Measurements from ENCODE around the gene USP5.
A peak's percentile ranks its signal among the peaks of the same experiment; 100 is the strongest.

USP5 gene, protein sequence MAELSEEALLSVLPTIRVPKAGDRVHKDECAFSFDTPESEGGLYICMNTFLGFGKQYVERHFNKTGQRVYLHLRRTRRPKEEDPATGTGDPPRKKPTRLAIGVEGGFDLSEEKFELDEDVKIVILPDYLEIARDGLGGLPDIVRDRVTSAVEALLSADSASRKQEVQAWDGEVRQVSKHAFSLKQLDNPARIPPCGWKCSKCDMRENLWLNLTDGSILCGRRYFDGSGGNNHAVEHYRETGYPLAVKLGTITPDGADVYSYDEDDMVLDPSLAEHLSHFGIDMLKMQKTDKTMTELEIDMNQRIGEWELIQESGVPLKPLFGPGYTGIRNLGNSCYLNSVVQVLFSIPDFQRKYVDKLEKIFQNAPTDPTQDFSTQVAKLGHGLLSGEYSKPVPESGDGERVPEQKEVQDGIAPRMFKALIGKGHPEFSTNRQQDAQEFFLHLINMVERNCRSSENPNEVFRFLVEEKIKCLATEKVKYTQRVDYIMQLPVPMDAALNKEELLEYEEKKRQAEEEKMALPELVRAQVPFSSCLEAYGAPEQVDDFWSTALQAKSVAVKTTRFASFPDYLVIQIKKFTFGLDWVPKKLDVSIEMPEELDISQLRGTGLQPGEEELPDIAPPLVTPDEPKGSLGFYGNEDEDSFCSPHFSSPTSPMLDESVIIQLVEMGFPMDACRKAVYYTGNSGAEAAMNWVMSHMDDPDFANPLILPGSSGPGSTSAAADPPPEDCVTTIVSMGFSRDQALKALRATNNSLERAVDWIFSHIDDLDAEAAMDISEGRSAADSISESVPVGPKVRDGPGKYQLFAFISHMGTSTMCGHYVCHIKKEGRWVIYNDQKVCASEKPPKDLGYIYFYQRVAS

DNA sequence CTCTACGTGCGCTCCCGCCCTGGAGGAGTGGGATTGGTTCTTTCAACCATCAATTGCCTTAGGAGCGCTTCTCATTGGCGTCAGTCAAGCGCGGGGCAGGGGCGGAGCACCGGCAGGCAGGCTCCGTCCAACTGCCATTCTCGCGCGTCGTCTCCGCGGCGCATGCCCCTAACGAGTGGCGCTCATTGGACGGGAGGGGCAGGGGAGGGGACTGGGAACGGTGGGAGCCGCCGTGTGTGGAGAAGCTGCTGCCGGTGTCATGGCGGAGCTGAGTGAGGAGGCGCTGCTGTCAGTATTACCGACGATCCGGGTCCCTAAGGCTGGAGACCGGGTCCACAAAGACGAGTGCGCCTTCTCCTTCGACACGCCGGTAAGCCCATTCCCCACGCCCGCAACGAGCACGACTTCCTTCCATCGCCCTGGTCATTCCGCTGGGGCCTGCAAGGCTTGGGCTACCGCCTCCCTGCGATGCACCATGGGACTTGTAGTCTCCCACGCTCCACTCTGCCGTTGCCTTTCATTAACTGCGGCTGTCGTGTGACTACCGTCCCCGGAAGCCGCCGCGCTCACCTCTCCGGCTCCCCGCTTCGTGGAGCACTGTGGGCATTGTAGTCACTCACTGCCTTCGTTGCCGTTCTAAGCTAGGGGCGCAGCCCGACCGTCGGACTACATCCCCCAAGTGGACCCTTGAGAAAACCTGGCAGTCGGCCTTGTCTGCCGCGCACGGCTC lies at the start of gene USP5:
Gene USP5, plus strand, starts transcription at position 230 of the 730 bp plus-strand sequence. Its CDS starts 30 bp downstream, at position 260.
- peak; percentile 92 to 95 for DNase-seq (ENCODE audit: low read depth in 2 of 2)

GRCh38 chr12:6807170-6807569 lies 44.8 kb upstream of the USP5 start:
- no peak for DNase-seq (ENCODE audit: low read depth in 2 of 2)

DNA sequence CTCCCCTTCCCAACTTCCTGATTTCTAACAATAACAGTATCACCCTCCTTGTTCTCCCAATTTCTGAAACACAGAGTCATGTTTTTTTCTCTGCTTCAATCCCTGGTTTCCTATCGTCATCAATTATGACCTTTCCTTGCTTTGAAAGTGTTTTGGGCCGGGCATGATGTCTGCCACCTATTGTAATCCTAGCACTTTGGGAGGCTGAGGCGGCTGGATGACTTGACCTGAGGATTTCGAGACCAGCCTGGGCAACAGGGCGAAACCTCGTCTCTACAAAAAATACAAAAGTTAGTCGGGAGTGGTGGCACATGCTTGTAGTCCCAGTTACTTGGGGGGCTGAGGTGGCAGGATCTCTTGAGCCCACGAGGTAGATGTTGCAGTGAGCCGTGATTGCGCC lies 42.9 kb upstream of the USP5 start:
- no peak for DNase-seq (ENCODE audit: low read depth in 2 of 2)

DNA sequence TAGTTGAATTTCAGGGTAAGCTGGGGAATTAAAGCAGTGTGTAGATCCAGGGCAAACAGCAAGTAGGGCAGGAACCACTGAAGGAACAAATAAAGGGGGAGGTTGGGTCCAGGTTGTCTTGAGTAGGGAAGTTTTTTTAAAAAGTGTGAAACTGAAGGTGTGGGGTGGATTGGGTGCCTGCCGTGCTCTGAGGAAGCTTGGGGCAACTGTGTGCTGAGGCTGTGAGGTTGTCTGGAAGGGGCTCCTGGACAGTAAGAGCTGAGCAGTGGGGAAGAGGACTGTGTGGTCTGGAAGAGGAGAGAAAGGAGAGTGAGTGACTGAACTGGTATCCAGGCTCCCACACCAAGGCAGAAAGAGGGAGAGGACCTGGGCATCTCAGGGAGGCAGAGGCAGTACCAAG lies 41.2 kb upstream of the USP5 start:
- DNase-seq (ENCODE audit: low read depth in 2 of 2): no peak

DNA sequence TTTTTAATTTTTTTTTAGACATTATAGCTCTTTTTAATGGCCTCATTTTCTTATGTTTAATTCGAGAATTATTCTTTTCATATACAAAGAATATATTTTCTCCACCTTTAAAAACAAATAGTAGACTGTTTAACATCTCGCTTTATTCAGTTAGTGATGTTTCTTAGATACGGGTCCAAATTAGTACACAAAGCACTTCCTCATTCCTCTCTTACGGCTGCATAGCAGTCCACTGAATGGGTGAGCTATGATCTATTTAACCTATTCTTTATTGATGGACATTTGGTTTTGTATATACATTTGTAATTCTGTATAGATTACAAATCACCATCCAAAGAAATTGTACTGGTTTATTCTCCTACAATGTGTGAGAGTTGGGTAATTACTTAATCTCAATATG lies 38.6 kb upstream of the USP5 start:
- no peak for DNase-seq (ENCODE audit: low read depth in 2 of 2)

- DNase-seq (ENCODE audit: low read depth in 2 of 2): no peak
Measured at GRCh38 chr12:6816598-6816997, 35.4 kb upstream of the USP5 start.

DNA sequence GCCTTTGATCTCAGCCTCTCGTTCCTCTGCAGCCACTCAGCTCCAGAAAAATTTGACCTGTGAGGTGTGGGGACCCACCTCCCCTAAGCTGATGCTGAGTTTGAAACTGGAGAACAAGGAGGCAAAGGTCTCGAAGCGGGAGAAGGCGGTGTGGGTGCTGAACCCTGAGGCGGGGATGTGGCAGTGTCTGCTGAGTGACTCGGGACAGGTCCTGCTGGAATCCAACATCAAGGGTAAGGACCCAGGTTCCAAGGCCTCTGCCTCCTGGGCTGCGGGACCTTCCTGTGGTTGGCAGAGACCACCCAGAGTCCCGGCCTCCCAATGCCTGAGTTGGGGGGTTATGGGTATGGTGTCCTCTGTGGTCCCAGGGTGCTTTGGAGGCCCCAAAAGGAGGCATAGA lies 34.9 kb upstream of the USP5 start:
- no peak for DNase-seq (ENCODE audit: low read depth in 2 of 2)

DNA sequence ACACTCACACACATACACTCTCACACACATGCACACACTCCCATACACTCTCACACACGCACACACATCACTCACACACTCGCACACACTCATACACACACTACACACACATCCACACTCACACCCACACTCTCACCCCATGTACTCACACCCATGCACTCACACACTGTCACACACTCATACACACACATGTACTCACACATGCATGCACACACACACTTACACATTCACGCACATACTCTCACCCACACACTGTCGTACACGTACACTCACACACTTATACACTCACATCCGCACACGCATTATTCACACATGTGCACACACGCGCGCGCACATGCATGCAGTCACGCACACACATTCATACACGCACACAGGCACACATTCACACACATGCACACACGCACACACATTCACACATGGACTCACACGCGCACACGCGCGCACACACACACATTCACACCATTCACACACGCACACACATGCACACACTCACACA lies 34.2 kb upstream of the USP5 start:
- DNase-seq (ENCODE audit: low read depth in 2 of 2): no peak

DNA sequence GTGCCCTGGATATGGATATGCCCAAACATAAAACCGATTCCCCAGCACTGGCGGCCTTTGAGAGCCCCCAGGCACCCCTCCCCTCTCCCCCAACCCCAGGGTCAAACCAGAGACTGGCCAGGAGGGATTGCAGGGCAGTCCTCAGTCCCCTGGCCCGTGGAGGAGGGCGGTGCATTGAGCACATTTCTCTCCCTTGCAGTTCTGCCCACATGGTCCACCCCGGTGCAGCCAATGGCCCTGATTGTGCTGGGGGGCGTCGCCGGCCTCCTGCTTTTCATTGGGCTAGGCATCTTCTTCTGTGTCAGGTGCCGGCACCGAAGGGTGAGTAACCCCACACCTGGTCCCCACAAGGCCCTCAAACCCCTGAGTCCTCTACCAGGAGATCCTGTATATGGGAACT lies 33.7 kb upstream of the USP5 start:
- no peak for DNase-seq (ENCODE audit: low read depth in 2 of 2)

DNA sequence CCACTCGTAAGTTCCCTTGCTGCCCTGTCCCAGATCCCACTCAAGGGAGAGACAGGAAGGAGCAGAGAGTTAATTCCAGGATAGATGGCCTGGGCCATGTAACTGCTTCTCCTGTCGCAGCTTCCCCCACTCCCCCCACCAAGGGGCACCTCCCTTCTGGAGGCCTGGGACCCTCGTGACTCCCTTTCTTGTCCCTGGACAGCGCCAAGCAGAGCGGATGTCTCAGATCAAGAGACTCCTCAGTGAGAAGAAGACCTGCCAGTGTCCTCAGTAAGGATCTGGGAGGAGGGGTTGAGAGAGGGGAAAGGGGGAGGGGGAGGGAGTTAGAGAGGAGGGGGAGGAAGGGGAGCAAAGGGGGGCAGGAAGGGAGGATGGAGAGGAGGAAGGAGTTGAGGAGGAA lies 33.3 kb upstream of the USP5 start:
- no peak for DNase-seq (ENCODE audit: low read depth in 2 of 2)

GRCh38 chr12:6819106-6820030 lies 32.6 kb upstream of the USP5 start:
- no peak for DNase-seq (ENCODE audit: low read depth in 2 of 2)

DNA sequence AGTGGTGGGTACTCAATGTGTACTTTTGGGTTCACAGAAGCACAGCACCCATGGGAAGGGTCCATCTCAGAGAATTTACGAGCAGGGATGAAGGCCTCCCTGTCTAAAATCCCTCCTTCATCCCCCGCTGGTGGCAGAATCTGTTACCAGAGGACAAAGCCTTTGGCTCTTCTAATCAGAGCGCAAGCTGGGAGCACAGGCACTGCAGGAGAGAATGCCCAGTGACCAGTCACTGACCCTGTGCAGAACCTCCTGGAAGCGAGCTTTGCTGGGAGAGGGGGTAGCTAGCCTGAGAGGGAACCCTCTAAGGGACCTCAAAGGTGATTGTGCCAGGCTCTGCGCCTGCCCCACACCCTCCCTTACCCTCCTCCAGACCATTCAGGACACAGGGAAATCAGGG lies 31.8 kb upstream of the USP5 start:
- no peak for DNase-seq (ENCODE audit: low read depth in 2 of 2)

DNA sequence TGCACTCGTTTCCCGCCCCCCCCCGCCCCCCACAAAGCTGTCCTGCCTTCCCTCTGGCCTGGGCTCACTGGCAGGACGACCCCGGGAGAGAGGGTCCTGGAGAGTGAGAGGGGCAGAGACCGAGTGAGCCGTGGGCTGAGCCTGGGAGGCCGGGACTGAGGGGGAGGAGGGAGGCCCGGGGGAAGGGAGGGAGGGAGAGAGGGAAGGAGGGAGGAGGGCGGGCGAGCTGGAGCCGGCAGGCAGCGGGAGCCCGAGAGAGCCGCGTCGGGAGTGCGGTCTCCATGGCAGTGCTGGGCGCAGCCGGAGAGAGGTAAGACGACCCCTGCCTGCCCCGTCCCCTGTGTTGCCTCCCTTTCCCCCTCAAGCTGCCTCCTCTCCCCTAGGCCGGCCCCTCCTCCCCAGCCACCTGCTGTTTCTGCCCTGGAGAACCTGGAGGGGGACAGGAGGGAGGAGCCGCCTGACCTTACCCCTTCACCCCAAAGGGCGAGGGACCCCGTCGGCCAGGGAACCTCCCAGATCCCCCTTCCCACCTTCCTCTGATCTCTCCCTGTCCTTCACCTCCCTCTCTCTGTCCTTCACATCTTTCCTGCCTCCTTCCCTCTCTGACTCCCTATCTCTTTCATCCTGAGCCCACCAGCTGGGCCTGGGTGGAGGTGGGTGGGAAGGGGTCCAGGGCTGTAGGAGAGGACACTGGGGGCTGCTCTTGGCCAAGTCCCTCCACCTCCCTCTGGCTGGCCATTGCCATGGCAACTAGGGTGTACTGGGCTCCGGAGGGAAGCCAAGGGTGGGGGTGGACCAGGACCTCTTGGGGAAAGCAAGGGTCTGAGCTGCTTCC lies 30.1 kb upstream of the USP5 start, which contains the start of gene GPR162:
Gene GPR162, plus strand, starts transcription at position 231 of the 835 bp plus-strand sequence. CDS start 2,078 bp downstream, outside the sequence.
- no peak for DNase-seq (ENCODE audit: low read depth in 2 of 2)

GRCh38 chr12:6822426-6823135 lies 29.4 kb upstream of the USP5 start:
- DNase-seq (ENCODE audit: low read depth in 2 of 2): no peak

GRCh38 chr12:6823182-6824084 lies 28.5 kb upstream of the USP5 start:
- no peak for DNase-seq (ENCODE audit: low read depth in 2 of 2)

DNA sequence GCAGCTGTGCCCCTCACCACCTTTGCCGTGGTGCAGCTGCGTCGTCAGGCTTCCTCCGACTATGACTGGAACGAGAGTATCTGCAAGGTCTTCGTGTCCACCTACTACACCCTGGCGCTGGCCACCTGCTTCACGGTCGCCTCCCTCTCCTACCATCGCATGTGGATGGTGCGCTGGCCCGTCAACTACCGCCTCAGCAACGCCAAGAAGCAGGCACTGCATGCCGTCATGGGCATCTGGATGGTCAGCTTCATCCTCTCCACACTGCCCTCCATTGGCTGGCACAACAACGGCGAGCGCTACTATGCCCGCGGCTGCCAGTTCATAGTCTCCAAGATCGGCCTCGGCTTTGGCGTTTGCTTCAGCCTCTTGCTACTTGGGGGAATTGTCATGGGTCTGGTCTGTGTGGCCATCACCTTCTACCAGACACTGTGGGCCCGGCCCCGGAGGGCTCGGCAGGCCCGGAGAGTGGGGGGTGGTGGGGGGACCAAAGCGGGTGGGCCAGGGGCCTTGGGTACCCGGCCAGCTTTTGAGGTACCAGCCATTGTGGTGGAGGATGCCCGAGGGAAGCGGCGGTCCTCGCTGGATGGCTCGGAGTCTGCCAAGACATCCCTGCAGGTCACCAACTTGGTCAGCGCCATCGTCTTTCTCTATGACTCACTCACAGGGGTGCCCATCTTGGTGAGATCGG lies 27.7 kb upstream of the USP5 start:
- no peak for DNase-seq (ENCODE audit: low read depth in 2 of 2)

DNA sequence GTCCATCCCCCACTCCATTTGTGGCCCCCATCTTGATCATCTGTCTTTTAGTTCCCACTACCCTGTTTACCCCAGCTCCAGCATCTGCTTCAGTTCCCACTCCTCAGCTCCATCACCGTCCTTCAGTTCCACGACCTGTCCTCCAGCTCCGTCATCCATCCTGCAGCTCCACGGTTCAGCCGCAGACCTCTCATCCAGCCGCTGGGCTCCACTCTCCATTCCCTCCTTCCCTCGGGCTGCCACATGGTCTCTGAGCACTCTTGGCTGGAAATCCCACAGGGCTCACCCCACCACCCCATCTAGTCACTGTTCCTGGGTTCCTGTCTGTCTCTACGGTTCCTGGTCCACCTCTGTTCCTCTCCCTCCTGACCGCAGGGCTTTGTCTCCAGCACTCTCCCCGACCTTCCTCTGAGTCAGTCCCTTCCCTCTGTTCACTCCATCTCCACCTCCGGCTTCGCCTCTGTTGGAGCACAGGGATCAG lies 27.0 kb upstream of the USP5 start:
- DNase-seq (ENCODE audit: low read depth in 2 of 2): no peak

All from stimulated activated CD4-positive, alpha-beta T cell treated with anti-CD3 and anti-CD28 coated beads, Interleukin-1b, Interleukin-23, amount 100 ng/mL, for 4 hours (primary cell).